Natural killer cell (primary cell): ENCODE results near the gene SLC17A1. TPM values are rescaled to one million over a fixed set of nuclear protein-coding genes. Genes with fewer than 3 reads are reported as not detected.

Experiments used
- ATAC-seq, 3 donors: fragments of 150-1000 bp in 2 of 3; fragments of 200-7000 bp in 1 of 3; cut with Tn5 transposase; 1 replicate in 1 of 3; 2 replicates in 2 of 3; pipeline ENCODE4 v1.10.0; 2021; ENCODE audit warnings: mild to moderate bottlenecking in 2 of 3, moderate library complexity in 2 of 3
- DNase-seq, 2 donors: peaks; one replicate each; pipeline versions ENCODE4 v3.0.0 to v3.0.0-alpha.2; 2013 to 2021; ENCODE audit warnings: mixed read lengths in 1 of 2
- H3K27ac ChIP-seq: one replicate; pipeline ENCODE4 v1.5.1; 2013; ENCODE audit warnings: mild to moderate bottlenecking, low read length
- H3K27me3 ChIP-seq: one replicate; pipeline ENCODE4 v1.6.1; 2013; ENCODE audit warnings: low read length; ENCODE audit not compliant: control insufficient read depth, insufficient read depth
- H3K36me3 ChIP-seq: one replicate; pipeline ENCODE4 v1.6.1; 2013; ENCODE audit warnings: low read length; ENCODE audit not compliant: control insufficient read depth, insufficient read depth
- H3K4me1 ChIP-seq: one replicate; pipeline ENCODE4 v1.6.1; 2013; ENCODE audit warnings: low read length; ENCODE audit not compliant: control insufficient read depth, insufficient read depth
- H3K4me3 ChIP-seq: one replicate; pipeline ENCODE4 v1.5.1; 2013; ENCODE audit warnings: low read length
- H3K9me3 ChIP-seq: one replicate; pipeline ENCODE4 v1.6.1; 2013; ENCODE audit warnings: low read length; ENCODE audit not compliant: control insufficient read depth, insufficient read depth
- H3K27ac Mint-ChIP-seq, 2 donors: one replicate each; pipeline ENCODE4 v1.8.0; 2022; ENCODE audit warnings: mild to moderate bottlenecking in 2 of 2, mixed read lengths in 2 of 2, moderate library complexity in 1 of 2
- H3K27me3 Mint-ChIP-seq, 2 donors: one replicate each; pipeline ENCODE4 v1.8.0; 2022; ENCODE audit warnings: low read depth in 2 of 2, mixed read lengths in 2 of 2
- H3K36me3 Mint-ChIP-seq: one replicate; pipeline ENCODE4 v1.8.0; 2022; ENCODE audit warnings: mixed read lengths
- H3K4me1 Mint-ChIP-seq, 2 donors: one replicate each; pipeline ENCODE4 v1.8.0; 2022; ENCODE audit warnings: mixed read lengths in 2 of 2
- H3K4me3 Mint-ChIP-seq: one replicate; pipeline ENCODE4 v1.8.0; 2022; ENCODE audit warnings: mild to moderate bottlenecking, moderate library complexity, mixed read lengths
- H3K9me3 Mint-ChIP-seq, 2 donors: one replicate each; pipeline ENCODE4 v1.8.0; 2022; ENCODE audit warnings: mixed read lengths in 2 of 2
- intact Hi-C: fragments of 100-400 bp; cut with micrococcal nuclease; formaldehyde crosslinking; loops from one replicate; pipeline ENCODE4 v1.14.2; 2022
- total RNA-seq, 4 donors: library from RNA; stranded (reverse); fragments of 120-200 nt in 1 of 4; gene quantifications; one replicate each; pipeline versions ENCODE4 v1.2.3 to v1.2.4, GENCODE V29; 2013 to 2022
- TF ChIP-seq, protein P1 (sequence below): fragments of 200-600 bp; IDR thresholded peaks from one replicate; pipeline ENCODE4 v1.8.0; 2022; ENCODE audit warnings: antibody characterized with exemption

Gene SLC17A1
- total RNA-seq, 3 donors from 2014 or later (not counting 1 experiment from before 2014, with no cell fraction given) = 0.27 to 0.71 (median 0.50) TPM

DNA sequence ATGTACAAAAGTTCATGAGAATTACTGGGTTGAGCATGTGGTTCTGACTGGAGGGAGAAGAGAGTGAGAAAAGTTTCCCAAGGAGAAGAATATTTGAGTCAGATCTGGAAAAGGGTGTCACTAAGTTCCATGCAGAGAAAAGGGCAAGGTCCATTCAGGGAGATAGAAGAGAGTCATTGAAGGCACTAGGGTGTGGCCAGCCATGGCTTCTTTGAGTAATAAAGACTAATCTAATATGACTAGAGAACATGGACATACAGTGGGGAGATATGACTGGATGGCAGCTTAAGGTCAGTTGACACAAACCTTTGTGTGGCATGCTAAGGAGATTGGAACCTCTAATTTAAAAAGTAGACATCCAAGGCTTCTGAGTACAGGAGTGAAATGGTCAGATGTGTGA lies 88.0 kb downstream of the SLC17A1 start:
- intact Hi-C loops = no loop called here
- H3K4me3 ChIP-seq = no peak overlapping the region
- H3K27ac ChIP-seq = no peak overlapping the region
- Mint-ChIP-seq H3K36me3 (no peaks in the 10 kb centered on the region), H3K9me3 (no peaks in the 10 kb centered on the region), H3K27me3 (peaks cover 5 to 13% of the 10 kb centered on the region in 2 donors), H3K4me3 (no peak overlapping the region), H3K27ac (no peak overlapping the region), H3K4me1 (no peaks in the 10 kb centered on the region)
- TF ChIP-seq, protein P1, sequence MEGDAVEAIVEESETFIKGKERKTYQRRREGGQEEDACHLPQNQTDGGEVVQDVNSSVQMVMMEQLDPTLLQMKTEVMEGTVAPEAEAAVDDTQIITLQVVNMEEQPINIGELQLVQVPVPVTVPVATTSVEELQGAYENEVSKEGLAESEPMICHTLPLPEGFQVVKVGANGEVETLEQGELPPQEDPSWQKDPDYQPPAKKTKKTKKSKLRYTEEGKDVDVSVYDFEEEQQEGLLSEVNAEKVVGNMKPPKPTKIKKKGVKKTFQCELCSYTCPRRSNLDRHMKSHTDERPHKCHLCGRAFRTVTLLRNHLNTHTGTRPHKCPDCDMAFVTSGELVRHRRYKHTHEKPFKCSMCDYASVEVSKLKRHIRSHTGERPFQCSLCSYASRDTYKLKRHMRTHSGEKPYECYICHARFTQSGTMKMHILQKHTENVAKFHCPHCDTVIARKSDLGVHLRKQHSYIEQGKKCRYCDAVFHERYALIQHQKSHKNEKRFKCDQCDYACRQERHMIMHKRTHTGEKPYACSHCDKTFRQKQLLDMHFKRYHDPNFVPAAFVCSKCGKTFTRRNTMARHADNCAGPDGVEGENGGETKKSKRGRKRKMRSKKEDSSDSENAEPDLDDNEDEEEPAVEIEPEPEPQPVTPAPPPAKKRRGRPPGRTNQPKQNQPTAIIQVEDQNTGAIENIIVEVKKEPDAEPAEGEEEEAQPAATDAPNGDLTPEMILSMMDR = no peak
- DNase-seq (no peak), ATAC-seq (no peak)
- no peaks in the 10 kb centered on the region for H3K36me3 ChIP-seq
- H3K9me3 ChIP-seq = peaks cover 2% of the 10 kb centered on the region
- peaks cover 4% of the 10 kb centered on the region for H3K27me3 ChIP-seq
- no peaks in the 10 kb centered on the region for H3K4me1 ChIP-seq

DNA sequence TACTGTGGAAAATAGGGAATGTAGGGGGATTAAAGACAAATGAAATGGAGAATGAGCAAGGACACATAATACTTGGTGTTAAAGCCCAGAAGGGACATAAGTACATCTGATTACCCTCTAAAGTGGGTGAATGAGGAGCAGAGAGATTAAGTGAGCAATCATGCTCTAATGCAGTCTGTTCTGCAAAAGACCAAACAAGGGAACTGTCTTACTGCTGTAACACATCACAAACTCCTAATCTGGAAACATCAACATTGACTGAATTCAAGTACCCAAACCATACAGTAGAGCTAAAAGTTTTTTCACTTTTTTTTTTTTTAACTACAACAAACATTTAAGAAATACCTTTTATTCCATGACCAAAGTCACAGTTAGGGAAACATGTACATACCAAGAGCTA lies 96.6 kb downstream of the SLC17A1 start:
- Histone ChIP-seq H3K9me3 (no peaks in the 10 kb centered on the region), H3K27ac (no peak overlapping the region), H3K4me3 (no peak overlapping the region), H3K36me3 (no peaks in the 10 kb centered on the region), H3K4me1 (no peaks in the 10 kb centered on the region), H3K27me3 (peaks cover 8% of the 10 kb centered on the region)
- H3K27ac Mint-ChIP-seq = no peak overlapping the region
- TF ChIP-seq, protein P1 = no peak
- peaks cover 6% of the 10 kb centered on the region for H3K36me3 Mint-ChIP-seq
- H3K9me3 Mint-ChIP-seq = no peaks in the 10 kb centered on the region
- peaks cover 25 to 71% of the 10 kb centered on the region in 2 donors for H3K27me3 Mint-ChIP-seq
- ATAC-seq (no peak), DNase-seq (no peak)
- no peaks in the 10 kb centered on the region for H3K4me1 Mint-ChIP-seq
- intact Hi-C loops = no loop called here
- H3K4me3 Mint-ChIP-seq = no peak overlapping the region

Other genes with a start within 250 kb of the SLC17A1 start
- not detected for gene SCGN, start 179.8 kb downstream of the SLC17A1 start, total RNA-seq
- gene SLC17A4, start 77.3 kb downstream of the SLC17A1 start, total RNA-seq = not detected
- 1 to 10 TPM; 1.5 to 2.4 (median 1.6) TPM for gene SLC17A3, start 42.2 kb upstream of the SLC17A1 start, total RNA-seq
- gene SLC17A2, start 98.6 kb upstream of the SLC17A1 start, total RNA-seq = not detected
- gene TRIM38, start 130.8 kb upstream of the SLC17A1 start, total RNA-seq = 10 to 100 TPM; 25.5 to 30.5 (median 27.1) TPM